Measurements from ENCODE around the gene TIAL1. TPM values are rescaled to one million over a fixed set of nuclear protein-coding genes. Genes with fewer than 3 reads are reported as not detected.
"Not testable (repeated sequence)": the region's sequence is repeated elsewhere in the genome, so short reads cannot be mapped to it uniquely, and the experiment has no call there.

The TIAL1 gene
- total RNA-seq, 2 donors from 2014 or later = 68.7 to 74.3 TPM

DNA sequence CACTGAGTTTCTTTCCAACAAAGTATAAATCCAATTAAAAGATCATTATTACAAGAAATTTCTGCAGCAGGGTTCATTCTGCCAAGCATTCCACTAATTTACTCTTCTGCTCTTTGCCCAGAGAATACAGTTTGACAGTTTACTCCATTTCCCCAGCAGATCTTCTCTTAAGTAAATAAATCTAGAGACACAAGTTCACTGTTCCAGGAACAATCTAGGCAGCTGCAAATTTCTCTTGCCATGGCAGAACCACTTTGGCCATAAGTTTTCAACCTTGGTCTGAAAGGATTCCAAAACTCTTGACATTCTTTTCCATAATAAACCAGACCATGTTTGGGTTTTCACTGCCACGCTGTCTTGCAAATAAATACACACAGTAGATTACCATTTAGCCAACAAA, 65.7 kb downstream of the TIAL1 start:
- peaks cover 8% of the 10 kb centered on the region for H3K4me1 ChIP-seq (replicated peaks)
- 17% methylated on average over 1 of the region's 1 CpG for WGBS
- H3K27ac ChIP-seq = peak overlapping the region in 1 of 2 donors; percentile 37
- TF ChIP-seq POLR2AphosphoS5 (IDR thresholded peaks at IDR 0.05) (peak; percentile 46), CTCF (IDR thresholded peaks at IDR 0.05) (no peak)
- H3K36me3 ChIP-seq = no peaks in the 10 kb centered on the region
- H3K27me3 ChIP-seq (replicated peaks; ENCODE audit: insufficient read depth) = no peaks in the 10 kb centered on the region
- no peak for DNase-seq (ENCODE audit: low spot score)
- no peaks in the 10 kb centered on the region for H3K9me3 ChIP-seq
- intact Hi-C loops (cut with DNase I) = no loop called here
- no peak overlapping the region for H3K4me3 ChIP-seq

DNA sequence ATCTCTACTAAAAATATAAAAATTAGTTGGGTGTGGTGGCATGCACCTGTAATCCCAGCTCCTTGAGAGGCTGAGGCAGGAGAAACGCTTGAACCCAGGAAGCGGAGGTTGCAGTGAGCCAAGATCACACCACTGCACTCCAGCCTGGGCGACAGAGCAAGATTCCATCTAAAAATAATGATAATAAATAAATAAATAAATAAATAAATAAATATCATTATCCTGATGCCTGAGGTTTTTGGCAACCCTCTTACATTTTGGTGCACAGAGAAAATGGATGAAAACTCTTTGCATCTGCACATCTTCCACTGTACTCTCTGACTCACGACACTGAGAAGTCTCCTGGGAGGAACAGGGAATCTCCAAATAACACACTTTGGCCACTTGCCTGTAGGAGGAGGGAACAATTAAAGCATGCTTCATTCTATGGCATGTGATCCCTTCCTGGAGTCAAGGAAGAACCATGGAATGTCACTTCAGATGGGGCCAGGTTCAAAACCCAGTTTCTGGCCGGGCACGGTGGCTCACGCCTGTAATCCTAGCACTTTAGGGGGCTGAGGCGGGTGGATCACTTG, 68.0 kb downstream of the TIAL1 start:
- H3K27ac ChIP-seq; intact Hi-C loops (cut with DNase I); H3K27me3 ChIP-seq (replicated peaks; ENCODE audit: insufficient read depth); H3K9me3 ChIP-seq; H3K4me3 ChIP-seq; DNase-seq (ENCODE audit: low spot score); H3K36me3 ChIP-seq; H3K4me1 ChIP-seq (replicated peaks): not testable (repeated sequence)
- 63% methylated on average over 8 of the region's 8 CpGs for WGBS
- peak; percentile 38 for TF ChIP-seq POLR2AphosphoS5 (IDR thresholded peaks at IDR 0.05)

GRCh38 chr10:119526621-119527592, 69.9 kb downstream of the TIAL1 start:
- intact Hi-C loops (cut with DNase I) = no loop called here
- Histone ChIP-seq H3K27ac (no peak overlapping the region), H3K27me3 (replicated peaks; ENCODE audit: insufficient read depth) (no peaks in the 10 kb centered on the region), H3K36me3 (no peaks in the 10 kb centered on the region), H3K4me3 (no peak overlapping the region), H3K9me3 (no peaks in the 10 kb centered on the region), H3K4me1 (replicated peaks) (peaks cover 8% of the 10 kb centered on the region)
- 78% methylated on average over 18 of the region's 18 CpGs for WGBS
- TF ChIP-seq POLR2AphosphoS5 (IDR thresholded peaks at IDR 0.05) = no peak
- no peak for TF ChIP-seq CTCF (IDR thresholded peaks at IDR 0.05)
- TF ChIP-seq POLR2A (IDR thresholded peaks at IDR 0.05) = no peak
- DNase-seq (ENCODE audit: low spot score) = no peak

GRCh38 chr10:119526149-119526548, 70.6 kb downstream of the TIAL1 start:
- Histone ChIP-seq H3K27ac (no peak overlapping the region), H3K27me3 (replicated peaks; ENCODE audit: insufficient read depth) (no peaks in the 10 kb centered on the region), H3K4me1 (replicated peaks) (peaks cover 7% of the 10 kb centered on the region), H3K36me3 (no peaks in the 10 kb centered on the region), H3K9me3 (no peaks in the 10 kb centered on the region), H3K4me3 (no peak overlapping the region)
- intact Hi-C loops (cut with DNase I) = no loop called here
- no peak for DNase-seq (ENCODE audit: low spot score)
- TF ChIP-seq CTCF (IDR thresholded peaks at IDR 0.05) = no peak
- WGBS = 56% methylated on average over 1 of the region's 1 CpG

DNA sequence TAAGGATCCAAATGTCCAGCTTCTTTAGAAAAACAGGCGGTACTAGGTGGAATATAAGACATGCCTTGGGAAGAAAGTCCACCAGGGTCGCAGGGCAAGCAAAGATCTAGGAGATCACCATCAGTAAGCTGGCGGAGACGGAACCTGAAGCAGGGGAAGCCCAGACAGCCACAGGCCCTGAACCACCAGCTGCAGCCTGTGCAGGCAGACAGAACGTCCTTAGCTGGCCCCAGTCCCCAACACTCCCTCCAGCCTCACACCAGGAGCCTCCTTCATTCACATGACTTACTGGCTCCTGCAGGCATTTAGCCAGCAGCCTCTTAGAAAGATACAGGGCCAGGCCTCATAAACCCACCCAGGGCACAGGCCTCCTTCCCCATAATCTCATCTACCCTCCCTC, 71.6 kb downstream of the TIAL1 start:
- 98% methylated on average over 5 of the region's 5 CpGs for WGBS
- H3K27me3 ChIP-seq (replicated peaks; ENCODE audit: insufficient read depth) = no peaks in the 10 kb centered on the region
- intact Hi-C loops (cut with DNase I) = no loop called here

More for the DNA sequence above, 71.6 kb downstream of the TIAL1 start:
- Histone ChIP-seq H3K4me1 (replicated peaks) (no peaks in the 10 kb centered on the region), H3K4me3 (no peak overlapping the region), H3K27ac (no peak overlapping the region), H3K36me3 (no peaks in the 10 kb centered on the region), H3K9me3 (no peaks in the 10 kb centered on the region)
- no peak for DNase-seq (ENCODE audit: low spot score)
- no peak for TF ChIP-seq POLR2A (IDR thresholded peaks at IDR 0.05)
- TF ChIP-seq POLR2AphosphoS5 (IDR thresholded peaks at IDR 0.05) = no peak
- TF ChIP-seq CTCF (IDR thresholded peaks at IDR 0.05) = no peak
